Endothelial cell (in vitro differentiated cells): Measurements from ENCODE around the gene HSPA6. TPM values are rescaled to one million over a fixed set of nuclear protein-coding genes. Genes with fewer than 3 reads are reported as not detected.
"Not testable (repeated sequence)": the region's sequence is repeated elsewhere in the genome, so short reads cannot be mapped to it uniquely, and the experiment has no call there.

Experiments used
- DNase-seq: peaks from one replicate; pipeline ENCODE4 v3.0.0; 2021; ENCODE audit warnings: low spot score
- H3K27ac Mint-ChIP-seq: one replicate; pipeline ENCODE4 v1.8.0; 2021; ENCODE audit warnings: mixed read lengths, inconsistent platforms; ENCODE audit not compliant: unreplicated experiment
- H3K27me3 Mint-ChIP-seq: one replicate; pipeline ENCODE4 v1.8.0; 2021; ENCODE audit warnings: mild to moderate bottlenecking, moderate library complexity, mixed read lengths, inconsistent platforms; ENCODE audit not compliant: unreplicated experiment
- H3K36me3 Mint-ChIP-seq: one replicate; pipeline ENCODE4 v1.8.0; 2021; ENCODE audit warnings: mild to moderate bottlenecking, low read depth, mixed read lengths, inconsistent platforms; ENCODE audit not compliant: unreplicated experiment
- H3K4me1 Mint-ChIP-seq: one replicate; pipeline ENCODE4 v1.8.0; 2021; ENCODE audit warnings: mild to moderate bottlenecking, mixed read lengths, inconsistent platforms; ENCODE audit not compliant: unreplicated experiment
- H3K4me3 Mint-ChIP-seq: one replicate; pipeline ENCODE4 v1.8.0; 2021; ENCODE audit warnings: mild to moderate bottlenecking, mixed read lengths, inconsistent platforms; ENCODE audit not compliant: unreplicated experiment
- H3K9me3 Mint-ChIP-seq: one replicate; pipeline ENCODE4 v1.8.0; 2021; ENCODE audit warnings: mixed read lengths, inconsistent platforms; ENCODE audit not compliant: unreplicated experiment
- total RNA-seq: library from RNA; stranded (reverse); fragmentation: NEBNext Ultra II Directional; extraction: Animal tissue kit (Norgen Biotek cat#: 25700); gene quantifications from one replicate; pipeline ENCODE4 v1.2.1, GENCODE V29; 2021; ENCODE audit not compliant: unreplicated experiment

The HSPA6 gene
- total RNA-seq, 1 donor from 2014 or later, result not detected

DNA sequence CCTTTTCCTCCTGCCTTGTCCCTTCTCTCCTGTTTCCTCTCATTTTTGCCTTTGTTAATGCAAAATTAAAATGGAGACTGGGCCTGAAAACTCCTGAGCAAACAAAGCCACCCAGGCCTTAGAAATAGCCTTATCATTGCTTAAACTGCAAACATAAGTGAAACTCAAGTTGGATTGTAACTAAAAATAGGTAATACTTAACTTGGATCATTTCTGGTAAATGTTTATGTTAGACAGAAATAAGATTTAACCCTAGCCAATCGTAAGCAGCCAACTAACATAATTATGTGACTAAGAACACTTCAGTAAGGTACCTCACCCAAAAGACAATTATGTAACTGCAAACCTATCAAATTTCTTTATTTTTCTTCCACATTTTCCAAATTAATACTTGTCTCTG lies 10.4 kb upstream of the HSPA6 start:
- H3K27me3 Mint-ChIP-seq, DNase-seq, H3K4me3 Mint-ChIP-seq, H3K9me3 Mint-ChIP-seq, H3K36me3 Mint-ChIP-seq: not testable (repeated sequence)
- H3K4me1 Mint-ChIP-seq, result peaks cover 26% of the 10 kb centered on the region
- H3K27ac Mint-ChIP-seq, result peak overlapping the region; percentile 64

DNA sequence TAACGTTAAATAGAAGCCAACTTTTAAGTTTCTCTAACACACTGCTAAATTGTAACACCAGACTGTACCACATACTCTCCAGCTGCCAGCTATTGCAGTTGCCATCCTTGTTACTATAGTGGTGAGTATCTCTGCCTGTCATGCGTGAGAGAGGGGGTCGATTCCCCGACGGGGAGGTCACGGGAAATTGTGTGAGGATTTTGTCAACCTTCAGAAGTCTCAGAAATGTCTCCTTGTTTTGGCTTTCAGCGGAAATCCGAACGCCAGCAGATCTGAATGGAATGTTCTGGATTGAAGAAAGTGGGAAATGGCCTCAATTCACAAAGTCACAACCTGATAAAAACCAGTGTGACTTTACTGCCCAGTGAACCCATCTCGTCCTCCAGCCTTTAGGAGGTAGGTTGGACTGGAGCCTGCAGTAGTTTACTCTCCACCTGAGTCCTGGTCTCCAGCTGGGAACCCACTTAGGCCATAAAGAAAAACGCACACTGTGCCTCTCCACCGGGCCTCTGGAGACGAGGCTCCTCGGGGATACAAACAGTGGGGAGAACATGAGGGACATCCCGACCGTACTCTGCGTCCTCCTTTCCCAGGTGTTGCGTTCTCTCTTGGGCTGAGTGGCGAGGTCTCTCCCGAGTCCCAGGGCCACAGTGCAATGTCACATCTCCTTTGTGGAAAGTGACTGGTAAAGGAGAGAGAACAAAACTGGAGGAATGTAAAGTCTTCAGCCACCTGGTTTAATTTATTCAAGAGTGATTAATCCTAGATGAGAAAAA lies 1.1 kb upstream of the HSPA6 start:
- Mint-ChIP-seq H3K27me3 (peaks cover 22% of the 10 kb centered on the region), H3K27ac (peak overlapping the region; percentile 89), H3K4me3 (peak overlapping the region; percentile 90)
- not testable (repeated sequence) for H3K36me3 Mint-ChIP-seq, H3K9me3 Mint-ChIP-seq, DNase-seq, H3K4me1 Mint-ChIP-seq

DNA sequence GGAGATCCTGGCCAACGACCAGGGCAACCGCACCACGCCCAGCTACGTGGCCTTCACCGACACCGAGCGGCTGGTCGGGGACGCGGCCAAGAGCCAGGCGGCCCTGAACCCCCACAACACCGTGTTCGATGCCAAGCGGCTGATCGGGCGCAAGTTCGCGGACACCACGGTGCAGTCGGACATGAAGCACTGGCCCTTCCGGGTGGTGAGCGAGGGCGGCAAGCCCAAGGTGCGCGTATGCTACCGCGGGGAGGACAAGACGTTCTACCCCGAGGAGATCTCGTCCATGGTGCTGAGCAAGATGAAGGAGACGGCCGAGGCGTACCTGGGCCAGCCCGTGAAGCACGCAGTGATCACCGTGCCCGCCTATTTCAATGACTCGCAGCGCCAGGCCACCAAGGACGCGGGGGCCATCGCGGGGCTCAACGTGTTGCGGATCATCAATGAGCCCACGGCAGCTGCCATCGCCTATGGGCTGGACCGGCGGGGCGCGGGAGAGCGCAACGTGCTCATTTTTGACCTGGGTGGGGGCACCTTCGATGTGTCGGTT lies 477 bp downstream of the HSPA6 start:
- peaks cover 22% of the 10 kb centered on the region for H3K27me3 Mint-ChIP-seq
- DNase-seq, H3K36me3 Mint-ChIP-seq, H3K4me1 Mint-ChIP-seq, H3K4me3 Mint-ChIP-seq, H3K27ac Mint-ChIP-seq, H3K9me3 Mint-ChIP-seq: not testable (repeated sequence)

DNA sequence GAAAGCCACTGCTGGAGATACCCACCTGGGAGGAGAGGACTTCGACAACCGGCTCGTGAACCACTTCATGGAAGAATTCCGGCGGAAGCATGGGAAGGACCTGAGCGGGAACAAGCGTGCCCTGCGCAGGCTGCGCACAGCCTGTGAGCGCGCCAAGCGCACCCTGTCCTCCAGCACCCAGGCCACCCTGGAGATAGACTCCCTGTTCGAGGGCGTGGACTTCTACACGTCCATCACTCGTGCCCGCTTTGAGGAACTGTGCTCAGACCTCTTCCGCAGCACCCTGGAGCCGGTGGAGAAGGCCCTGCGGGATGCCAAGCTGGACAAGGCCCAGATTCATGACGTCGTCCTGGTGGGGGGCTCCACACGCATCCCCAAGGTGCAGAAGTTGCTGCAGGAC lies 981 bp downstream of the HSPA6 start:
- not testable (repeated sequence) for H3K4me1 Mint-ChIP-seq, DNase-seq, H3K9me3 Mint-ChIP-seq, H3K36me3 Mint-ChIP-seq, H3K4me3 Mint-ChIP-seq, H3K27ac Mint-ChIP-seq
- H3K27me3 Mint-ChIP-seq, result peaks cover 26% of the 10 kb centered on the region

DNA sequence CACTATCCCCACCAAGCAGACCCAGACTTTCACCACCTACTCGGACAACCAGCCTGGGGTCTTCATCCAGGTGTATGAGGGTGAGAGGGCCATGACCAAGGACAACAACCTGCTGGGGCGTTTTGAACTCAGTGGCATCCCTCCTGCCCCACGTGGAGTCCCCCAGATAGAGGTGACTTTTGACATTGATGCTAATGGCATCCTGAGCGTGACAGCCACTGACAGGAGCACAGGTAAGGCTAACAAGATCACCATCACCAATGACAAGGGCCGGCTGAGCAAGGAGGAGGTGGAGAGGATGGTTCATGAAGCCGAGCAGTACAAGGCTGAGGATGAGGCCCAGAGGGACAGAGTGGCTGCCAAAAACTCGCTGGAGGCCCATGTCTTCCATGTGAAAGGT lies 1.6 kb downstream of the HSPA6 start:
- not testable (repeated sequence) for H3K27ac Mint-ChIP-seq, DNase-seq, H3K9me3 Mint-ChIP-seq, H3K4me3 Mint-ChIP-seq, H3K36me3 Mint-ChIP-seq, H3K4me1 Mint-ChIP-seq
- H3K27me3 Mint-ChIP-seq, result peaks cover 30% of the 10 kb centered on the region

DNA sequence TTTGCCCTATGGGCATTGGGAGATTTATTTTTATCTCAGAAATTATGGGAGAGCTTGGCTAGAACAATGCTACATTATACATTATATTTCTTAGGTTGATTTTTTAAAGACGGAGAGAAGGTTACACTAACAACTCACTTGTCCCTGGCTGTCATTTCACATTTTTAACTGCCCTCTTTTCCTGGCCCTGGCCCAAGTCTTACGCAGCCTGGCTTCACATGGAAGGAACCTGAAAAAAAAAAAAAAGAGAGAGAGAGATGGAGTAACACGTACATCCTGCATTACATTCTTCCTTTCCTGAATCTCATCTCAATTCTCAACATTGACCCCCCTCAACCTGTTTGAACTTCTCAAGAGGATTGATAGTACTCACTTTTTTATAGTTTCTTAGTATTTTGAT lies 4.2 kb downstream of the HSPA6 start:
- not testable (repeated sequence) for H3K36me3 Mint-ChIP-seq, DNase-seq, H3K4me3 Mint-ChIP-seq, H3K27ac Mint-ChIP-seq, H3K9me3 Mint-ChIP-seq
- H3K4me1 Mint-ChIP-seq, result peaks cover 18% of the 10 kb centered on the region
- H3K27me3 Mint-ChIP-seq, result peaks cover 28% of the 10 kb centered on the region

DNA sequence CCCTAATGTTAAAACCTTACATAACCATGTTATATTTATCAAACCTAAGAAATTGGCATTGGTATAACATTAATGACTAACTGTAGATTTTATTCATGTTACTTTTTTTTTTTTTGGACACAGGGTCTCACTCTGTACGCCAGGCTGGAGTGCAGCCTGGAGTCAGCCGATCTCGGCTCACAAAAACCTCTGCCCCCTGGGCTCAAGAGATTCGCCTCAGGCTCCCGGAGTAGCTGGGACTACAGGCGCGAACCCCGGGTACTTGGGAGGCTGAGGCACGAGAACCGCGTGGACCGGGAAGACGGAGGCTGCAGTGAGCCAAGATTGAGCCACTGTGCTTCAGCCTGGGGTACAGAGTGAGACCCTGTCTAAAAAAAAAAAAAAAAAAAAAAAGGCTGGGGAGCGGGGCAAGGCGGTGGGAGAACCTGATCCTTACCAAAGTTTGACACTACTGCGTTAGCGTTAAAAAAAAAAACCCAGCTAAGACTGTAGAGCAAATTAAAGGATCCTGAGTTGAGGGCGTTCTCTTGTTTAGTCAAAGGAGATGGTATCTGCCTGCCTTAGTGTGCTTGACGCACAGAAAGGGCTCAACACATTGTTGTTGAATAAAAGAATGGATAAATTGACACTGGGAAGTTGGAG lies 5.2 kb downstream of the HSPA6 start:
- not testable (repeated sequence) for H3K27ac Mint-ChIP-seq, DNase-seq, H3K9me3 Mint-ChIP-seq, H3K36me3 Mint-ChIP-seq
- peaks cover 23% of the 10 kb centered on the region for H3K27me3 Mint-ChIP-seq
- peaks cover 14% of the 10 kb centered on the region for H3K4me1 Mint-ChIP-seq
- peak overlapping the region; percentile 92 for H3K4me3 Mint-ChIP-seq

DNA sequence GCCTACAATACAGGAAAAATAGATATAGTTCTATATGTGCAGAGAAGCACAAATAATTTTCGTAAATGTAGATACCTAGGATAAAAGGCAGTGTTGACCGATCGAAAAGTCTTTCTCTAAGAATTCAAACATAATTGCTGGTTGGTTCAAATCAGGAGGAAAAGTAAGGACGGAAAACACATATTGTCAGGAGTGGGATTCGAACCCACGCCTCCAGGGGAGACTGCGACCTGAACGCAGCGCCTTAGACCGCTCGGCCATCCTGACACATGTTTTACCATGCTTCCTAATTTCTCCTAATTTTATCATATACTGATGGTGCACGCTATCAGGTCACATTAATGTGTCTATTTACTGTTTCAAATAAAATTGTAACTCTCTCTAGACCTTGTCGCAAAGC lies 5.8 kb downstream of the HSPA6 start:
- Mint-ChIP-seq H3K27ac (peak overlapping the region; percentile 90), H3K4me1 (peaks cover 14% of the 10 kb centered on the region), H3K4me3 (peak overlapping the region; percentile 92), H3K27me3 (peaks cover 23% of the 10 kb centered on the region)
- not testable (repeated sequence) for H3K36me3 Mint-ChIP-seq, H3K9me3 Mint-ChIP-seq
- peak; percentile 61 for DNase-seq

DNA sequence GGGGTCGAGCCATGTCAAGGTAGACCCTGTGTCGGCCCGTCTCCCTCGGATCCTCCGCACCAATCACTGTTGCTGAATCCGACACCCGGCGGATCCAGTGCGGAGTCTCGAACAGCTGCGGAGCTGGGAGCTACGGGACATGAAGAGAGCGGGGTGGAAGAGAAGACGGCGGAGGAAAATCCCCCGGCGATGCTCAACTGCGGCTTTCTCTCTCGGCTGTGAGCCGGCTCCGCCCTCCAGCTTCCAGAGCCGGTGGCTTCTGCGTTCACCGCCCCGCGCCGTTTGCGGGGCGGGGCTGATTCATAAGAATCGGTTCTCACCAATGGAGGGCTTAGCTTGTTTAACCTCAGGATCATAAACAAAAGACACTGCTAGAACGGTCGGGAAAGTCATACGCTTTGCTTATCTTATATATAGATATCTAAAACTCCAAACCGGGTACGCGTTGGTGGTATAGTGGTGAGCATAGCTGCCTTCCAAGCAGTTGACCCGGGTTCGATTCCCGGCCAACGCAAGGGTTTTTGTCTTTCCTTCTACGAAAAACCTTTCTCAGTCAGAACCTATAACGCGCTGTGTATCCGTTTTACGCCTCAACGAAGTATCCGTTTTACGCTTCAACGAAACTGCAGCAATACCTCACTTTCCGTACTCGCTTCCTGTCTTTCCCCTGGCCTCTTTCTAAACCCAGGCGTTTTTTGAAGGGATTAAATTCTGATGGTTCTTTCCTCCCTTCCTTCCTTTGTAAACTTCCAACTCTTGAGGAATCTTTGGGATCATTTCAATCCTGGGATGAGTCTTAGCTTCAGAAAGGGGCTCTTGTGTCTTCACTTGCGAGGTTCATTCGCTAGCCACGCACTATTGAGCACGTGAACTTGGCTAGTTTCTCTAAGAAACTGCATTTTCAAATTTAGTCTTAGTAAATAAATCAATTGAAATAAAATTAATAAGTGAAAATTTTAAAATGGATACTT lies 6.6 kb downstream of the HSPA6 start:
- H3K36me3 Mint-ChIP-seq, H3K9me3 Mint-ChIP-seq: not testable (repeated sequence)
- peak overlapping the region; percentile 92 for H3K4me3 Mint-ChIP-seq
- peaks cover 21% of the 10 kb centered on the region for H3K27me3 Mint-ChIP-seq
- peak overlapping the region; percentile 90 for H3K27ac Mint-ChIP-seq
- DNase-seq, result peak; percentile 81
- H3K4me1 Mint-ChIP-seq, result peaks cover 14% of the 10 kb centered on the region
